Smooth muscle cell (in vitro differentiated cells): ENCODE data around the gene POLR1D. TPM values are rescaled to one million over a fixed set of nuclear protein-coding genes. Genes with fewer than 3 reads are reported as not detected.

Source experiments
- DNase-seq: peaks from one replicate; lab custom pipeline; 2025; ENCODE audit not compliant: unreplicated experiment; lab: John Stamatoyannopoulos, UW
- H2AFZ ChIP-seq: fragments of 200-600 bp; sonication (generic); 2 replicates; pipeline ENCODE4 v1.6.0; 2016; ENCODE audit warnings: antibody characterized with exemption, low read depth, mild to moderate bottlenecking
- H3F3A ChIP-seq: fragments of 200-600 bp; sonication (generic); 2 replicates; pipeline ENCODE4 v1.6.0; 2017; ENCODE audit warnings: antibody characterized with exemption, low read depth
- H3K27ac ChIP-seq: fragments of 200-600 bp; sonication (generic); 2 replicates; pipeline ENCODE4 v1.5.1; 2016; ENCODE audit warnings: low read depth, mild to moderate bottlenecking
- H3K27me3 ChIP-seq: fragments of 200-600 bp; sonication (generic); 2 replicates; pipeline ENCODE4 v1.6.1; 2016; ENCODE audit warnings: low read depth, mild to moderate bottlenecking
- H3K36me3 ChIP-seq: fragments of 200-600 bp; sonication (generic); 2 replicates; pipeline ENCODE4 v1.5.1; 2016; ENCODE audit warnings: low read depth
- H3K4me1 ChIP-seq: fragments of 200-600 bp; sonication (generic); 2 replicates; pipeline ENCODE4 v1.5.1; 2016; ENCODE audit warnings: low read depth
- H3K4me2 ChIP-seq: fragments of 200-600 bp; sonication (generic); 2 replicates; pipeline ENCODE4 v1.6.0; 2016; ENCODE audit warnings: mild to moderate bottlenecking
- H3K4me3 ChIP-seq: fragments of 200-600 bp; sonication (generic); 2 replicates; pipeline ENCODE4 v1.5.1; 2016; ENCODE audit warnings: mild to moderate bottlenecking
- H3K79me2 ChIP-seq: fragments of 200-600 bp; sonication (generic); 2 replicates; pipeline ENCODE4 v1.6.0; 2016; ENCODE audit warnings: low read depth, mild to moderate bottlenecking
- H3K9ac ChIP-seq: fragments of 200-600 bp; sonication (generic); 2 replicates; pipeline ENCODE4 v1.6.0; 2016; ENCODE audit warnings: low read depth
- H3K9me3 ChIP-seq: fragments of 200-600 bp; sonication (generic); replicated peaks from 2 replicates; pipeline ENCODE4 v1.5.1; 2016; ENCODE audit warnings: low read depth
- H4K20me1 ChIP-seq: fragments of 200-600 bp; sonication (generic); 2 replicates; pipeline ENCODE4 v1.6.0; 2016; ENCODE audit warnings: low read depth
- WGBS: methylation state at CpG from one replicate; pipeline ENCODE4 v1.1.7; 2016; ENCODE audit warnings: low lambda C conversion rate; 5-methylcytosine and 5-hydroxymethylcytosine counted together
- polyA plus RNA-seq: library from polyadenylated mRNA; unstranded; fragments of >200 nt; fragmentation: Nextera tagmentation; extraction: Ambion mirVana; gene quantifications from 2 replicates; pipeline ENCODE4 v1.2.1, GENCODE V29; 2016
- total RNA-seq: library from RNA; depleted of rRNA; stranded (reverse); fragments of >200 nt; gene quantifications from 2 replicates; pipeline ENCODE4 v1.2.3, GENCODE V29; 2014
- TF ChIP-seq, protein P1 (sequence below): fragments of 200-600 bp; sonication (generic); IDR thresholded peaks from 2 replicates; pipeline ENCODE4 v1.5.1; 2017; ENCODE audit warnings: borderline replicate concordance, mild to moderate bottlenecking, antibody characterized with exemption; ENCODE audit not compliant: insufficient read depth, poor library complexity, severe bottlenecking

POLR1D gene
- total and polyA plus RNA-seq, 2 experiments from 2014 or later = 45.7 to 102 TPM

DNA sequence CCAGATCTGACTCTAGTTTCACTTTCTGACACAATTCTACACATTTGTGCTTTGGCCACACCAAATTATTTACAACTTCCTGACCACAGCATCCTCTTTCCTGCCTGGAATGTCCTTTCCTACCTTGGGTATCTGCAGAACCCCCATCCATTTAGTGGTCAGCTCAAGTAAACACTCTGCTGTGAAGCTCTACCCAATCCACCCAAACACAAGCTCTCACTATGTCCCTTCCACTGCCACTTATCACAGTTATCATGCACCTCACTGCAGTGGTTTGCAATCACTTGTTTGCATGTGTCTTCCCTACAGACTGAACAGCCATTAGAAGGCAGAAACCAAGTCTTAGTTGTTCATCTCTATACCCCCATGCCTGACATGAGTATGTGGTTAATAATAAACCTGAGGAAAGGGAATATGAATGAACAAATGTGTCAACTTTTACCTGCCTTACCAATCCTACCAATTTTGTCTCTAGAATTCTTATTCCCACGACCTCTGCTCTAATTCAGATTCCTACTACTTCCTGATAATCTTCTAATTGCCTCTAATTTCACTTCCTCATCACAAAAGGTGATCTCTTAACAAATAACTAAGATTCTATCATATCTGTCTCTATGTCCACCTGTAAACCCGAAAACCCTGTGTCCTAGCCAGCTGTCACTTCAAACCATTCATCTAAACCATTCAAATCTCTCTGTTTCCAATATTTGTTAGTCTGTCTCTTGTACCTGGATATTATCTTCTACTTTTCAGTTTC, 26.5 kb upstream of the POLR1D start:
- Histone ChIP-seq H3K9me3 (no peaks in the 10 kb centered on the region), H3K9ac (no peak overlapping the region), H3K36me3 (no peaks in the 10 kb centered on the region), H2AFZ (no peak overlapping the region), H3K27ac (no peak overlapping the region), H3K4me3 (no peak overlapping the region), H3K4me1 (peaks cover 8% of the 10 kb centered on the region), H3K4me2 (no peak overlapping the region), H4K20me1 (peaks cover 59% of the 10 kb centered on the region), H3K27me3 (no peaks in the 10 kb centered on the region), H3F3A (no peaks in the 10 kb centered on the region), H3K79me2 (peaks cover 49% of the 10 kb centered on the region)
- DNase-seq = no peak
- WGBS = 96% methylated on average over 2 of the region's 2 CpGs
- TF ChIP-seq, protein P1, sequence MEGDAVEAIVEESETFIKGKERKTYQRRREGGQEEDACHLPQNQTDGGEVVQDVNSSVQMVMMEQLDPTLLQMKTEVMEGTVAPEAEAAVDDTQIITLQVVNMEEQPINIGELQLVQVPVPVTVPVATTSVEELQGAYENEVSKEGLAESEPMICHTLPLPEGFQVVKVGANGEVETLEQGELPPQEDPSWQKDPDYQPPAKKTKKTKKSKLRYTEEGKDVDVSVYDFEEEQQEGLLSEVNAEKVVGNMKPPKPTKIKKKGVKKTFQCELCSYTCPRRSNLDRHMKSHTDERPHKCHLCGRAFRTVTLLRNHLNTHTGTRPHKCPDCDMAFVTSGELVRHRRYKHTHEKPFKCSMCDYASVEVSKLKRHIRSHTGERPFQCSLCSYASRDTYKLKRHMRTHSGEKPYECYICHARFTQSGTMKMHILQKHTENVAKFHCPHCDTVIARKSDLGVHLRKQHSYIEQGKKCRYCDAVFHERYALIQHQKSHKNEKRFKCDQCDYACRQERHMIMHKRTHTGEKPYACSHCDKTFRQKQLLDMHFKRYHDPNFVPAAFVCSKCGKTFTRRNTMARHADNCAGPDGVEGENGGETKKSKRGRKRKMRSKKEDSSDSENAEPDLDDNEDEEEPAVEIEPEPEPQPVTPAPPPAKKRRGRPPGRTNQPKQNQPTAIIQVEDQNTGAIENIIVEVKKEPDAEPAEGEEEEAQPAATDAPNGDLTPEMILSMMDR = no peak

DNA sequence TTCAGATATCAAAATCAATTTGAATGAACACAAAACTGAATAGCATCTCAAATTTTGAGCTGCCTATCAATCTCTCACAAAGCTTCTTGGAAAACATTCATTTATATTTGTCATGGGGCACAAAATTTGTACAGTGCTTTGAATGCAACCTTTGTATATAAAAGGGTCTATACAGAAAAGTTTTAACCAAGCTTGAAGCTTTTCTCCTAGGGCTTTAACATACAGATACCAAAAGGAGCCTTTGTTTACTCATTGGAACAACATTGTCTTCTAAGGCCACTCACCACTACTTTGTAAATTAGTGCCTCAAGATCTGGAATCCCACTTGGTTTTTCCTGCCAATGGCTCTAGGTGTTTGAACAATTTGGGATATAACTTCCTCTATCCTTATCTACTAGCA, 22.6 kb upstream of the POLR1D start:
- Histone ChIP-seq H3K9ac (no peak overlapping the region), H3K27me3 (no peaks in the 10 kb centered on the region), H2AFZ (no peak overlapping the region), H3K4me2 (no peak overlapping the region), H3K9me3 (no peaks in the 10 kb centered on the region), H3F3A (peaks cover 4% of the 10 kb centered on the region), H4K20me1 (peaks cover 74% of the 10 kb centered on the region), H3K4me3 (no peak overlapping the region), H3K27ac (no peak overlapping the region), H3K79me2 (peaks cover 71% of the 10 kb centered on the region), H3K36me3 (no peaks in the 10 kb centered on the region), H3K4me1 (peaks cover 8% of the 10 kb centered on the region)
- TF ChIP-seq, protein P1 = no peak
- DNase-seq = no peak

DNA sequence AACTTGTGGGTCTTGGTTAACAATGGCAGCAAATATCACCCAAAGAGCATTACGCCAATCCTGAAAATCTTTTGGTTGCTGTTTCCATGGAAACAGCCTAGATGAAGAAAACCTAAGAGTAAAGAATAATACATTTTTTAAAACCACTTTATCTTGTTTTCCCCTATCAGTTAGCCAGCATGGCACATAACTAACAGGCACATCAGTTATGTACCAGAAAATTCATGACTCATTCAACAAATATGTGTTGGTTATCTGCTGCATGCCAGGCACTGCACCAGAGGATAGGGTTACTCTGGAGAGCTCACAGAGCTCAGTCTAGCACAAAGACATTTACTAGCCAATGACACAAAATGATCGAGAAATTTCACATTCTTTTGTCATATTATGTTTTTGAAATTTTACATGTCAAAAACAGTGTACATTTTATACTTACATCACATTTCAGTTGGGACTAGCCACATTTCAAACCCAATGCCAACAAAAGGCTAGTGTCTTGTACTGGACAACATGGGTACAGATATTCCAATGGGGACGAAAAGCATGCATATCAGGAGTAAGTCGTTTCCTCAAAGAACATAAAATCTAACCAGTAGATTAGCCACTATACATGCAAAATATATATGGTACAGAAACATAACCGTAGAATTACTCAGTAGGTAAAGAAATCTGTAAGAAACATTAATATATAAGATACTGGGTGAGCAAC, 21.7 kb upstream of the POLR1D start:
- peaks cover 71% of the 10 kb centered on the region for H4K20me1 ChIP-seq
- H3K4me1 ChIP-seq = peaks cover 8% of the 10 kb centered on the region
- H3K9me3 ChIP-seq = no peaks in the 10 kb centered on the region
- H3F3A ChIP-seq = peaks cover 4% of the 10 kb centered on the region
- TF ChIP-seq, protein P1 = no peak
- H3K27ac ChIP-seq = no peak overlapping the region
- no peak overlapping the region for H3K9ac ChIP-seq
- H3K27me3 ChIP-seq = no peaks in the 10 kb centered on the region
- no peak overlapping the region for H3K4me3 ChIP-seq
- no peak overlapping the region for H2AFZ ChIP-seq
- 68% methylated on average over 5 of the region's 5 CpGs for WGBS
- no peak for DNase-seq
- no peaks in the 10 kb centered on the region for H3K36me3 ChIP-seq
- H3K4me2 ChIP-seq = no peak overlapping the region
- peaks cover 70% of the 10 kb centered on the region for H3K79me2 ChIP-seq
